Activated CD4-positive, alpha-beta T cell treated with anti-CD3 and anti-CD28 coated beads for 4 hours (primary cell): ENCODE results near the gene SDHA.
"Not testable (repeated sequence)": the region's sequence is repeated elsewhere in the genome, so short reads cannot be mapped to it uniquely, and the experiment has no call there.

Source experiments
- DNase-seq, 2 donors: peaks; one replicate each; pipeline ENCODE4 v3.0.0-alpha.2; 2020

The SDHA gene

GRCh38 chr5:302416-302815 is 84.3 kb downstream of the SDHA start:
- DNase-seq, result not testable (repeated sequence)

GRCh38 chr5:302966-303365 is 84.8 kb downstream of the SDHA start:
- no peak for DNase-seq

GRCh38 chr5:303741-304140 is 85.6 kb downstream of the SDHA start:
- DNase-seq, result not testable (repeated sequence)

GRCh38 chr5:305050-305449 is 86.9 kb downstream of the SDHA start:
- DNase-seq, result no peak

- no peak for DNase-seq
These were observed 87.3 kb downstream of the SDHA start for GRCh38 chr5:305459-305858.

DNA sequence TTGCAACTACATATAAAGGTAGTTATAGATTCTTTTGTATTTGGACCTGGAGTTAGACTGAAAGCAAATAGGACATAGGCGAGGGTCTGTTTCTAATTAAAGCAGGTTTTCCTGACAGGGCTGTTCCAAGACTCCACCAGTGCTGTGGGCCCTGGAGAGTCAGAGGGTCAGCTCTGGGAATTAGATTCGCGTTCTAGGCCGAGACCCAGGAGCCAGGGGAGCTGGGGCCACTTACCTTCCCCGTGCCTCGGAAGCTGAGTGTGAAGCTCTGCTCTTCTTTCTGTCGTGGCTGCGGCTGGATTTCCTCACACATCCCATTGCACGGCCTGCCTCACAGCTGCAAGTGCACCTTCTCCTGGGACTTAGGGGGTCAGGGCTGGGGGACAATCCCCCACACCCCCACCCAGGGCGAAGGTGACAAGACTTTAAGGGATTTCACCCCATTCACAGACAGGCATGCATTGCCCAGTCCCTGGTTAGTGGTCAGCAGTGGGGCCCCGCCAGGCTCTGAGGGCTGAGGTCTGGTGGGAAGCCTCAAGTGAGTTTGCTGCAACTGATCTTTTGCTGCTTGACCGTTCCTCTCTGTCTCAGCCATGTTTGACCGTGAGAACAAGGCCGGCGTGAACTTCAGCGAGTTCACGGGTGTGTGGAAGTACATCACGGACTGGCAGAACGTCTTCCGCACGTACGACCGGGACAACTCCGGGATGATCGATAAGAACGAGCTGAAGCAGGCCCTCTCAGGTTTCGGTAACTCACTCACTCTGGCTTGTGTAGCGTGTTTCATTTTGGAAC is 88.1 kb downstream of the SDHA start:
- DNase-seq, result no peak
